GM12892 (cell line): ENCODE data around the gene HOXB9.

Source experiments
- POLR2A ChIP-seq: IDR thresholded peaks from 2 replicates; pipeline ENCODE4 v1.6.1; 2011; ENCODE audit warnings: low read depth, low read length, control low read depth
- POLR2AphosphoS5 ChIP-seq: IDR thresholded peaks from 2 replicates; pipeline ENCODE4 v1.6.1; 2011; ENCODE audit warnings: low read depth, low read length, control low read depth
- TAF1 ChIP-seq: IDR thresholded peaks from 2 replicates; pipeline ENCODE4 v1.6.1; 2011; ENCODE audit warnings: low read depth, mild to moderate bottlenecking, control low read depth, low read length, borderline replicate concordance

DNA sequence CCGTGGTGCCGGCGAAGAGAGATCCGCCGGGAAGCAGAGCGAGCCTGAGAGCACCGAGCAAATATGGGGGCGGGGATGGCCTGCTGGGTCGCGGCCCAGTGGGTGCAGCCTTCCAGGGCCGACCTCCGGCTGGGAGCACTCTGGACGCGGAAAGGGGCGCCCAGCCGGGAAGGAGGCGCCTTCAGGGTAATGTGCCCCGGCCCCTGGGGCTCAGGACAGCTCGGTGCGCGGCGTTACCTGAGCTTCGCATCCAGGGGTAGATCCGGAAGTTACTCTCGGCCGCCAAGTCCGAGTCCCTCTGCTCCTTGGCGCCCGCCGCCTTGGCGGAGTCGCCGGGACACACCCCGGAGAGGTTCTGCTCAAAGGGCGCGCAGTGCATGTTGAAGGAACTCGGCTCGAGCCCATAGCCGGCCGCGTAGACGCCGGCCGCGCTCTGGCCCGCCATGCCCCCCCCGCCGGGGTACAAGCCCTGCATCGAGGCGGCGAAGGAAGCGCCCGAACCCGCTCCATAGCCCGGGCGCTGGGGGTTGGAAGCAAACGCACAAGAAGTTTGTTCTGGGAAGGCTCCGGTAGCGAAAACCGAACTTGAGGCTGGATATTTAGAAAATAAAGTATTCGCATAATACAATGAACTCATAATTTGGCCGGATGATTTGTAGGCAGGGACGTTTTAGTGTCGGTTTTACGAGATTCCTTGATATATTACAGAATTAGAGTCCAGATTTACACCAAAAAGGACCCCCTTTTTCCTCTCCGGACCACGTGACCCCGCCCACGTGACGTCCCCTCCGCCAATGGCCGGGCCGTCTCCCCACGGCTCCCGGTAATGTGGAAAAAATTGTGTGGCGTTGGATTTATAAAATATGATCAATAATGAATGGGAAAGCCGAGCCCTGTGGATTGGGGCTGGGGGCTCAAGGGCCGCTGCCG lies 15.6 kb downstream of the HOXB9 start, which contains the start of gene HOXB7:
- TF ChIP-seq POLR2A (peak; percentile 49; the same call in 1 of the 2 replicates), TAF1 (no peak), POLR2AphosphoS5 (no peak)
